Esophagus squamous epithelium (tissue), 5 donors: ENCODE measurements around the gene ZSWIM6. TPM values are rescaled to one million over a fixed set of nuclear protein-coding genes. Genes with fewer than 3 reads are reported as not detected.

Experiments
- DNase-seq: peaks from one replicate; lab custom pipeline; 2025; lab: John Stamatoyannopoulos, UW
- H3K27ac ChIP-seq, 4 donors: fragments of 200-600 bp; sonication (generic); one replicate each; pipeline ENCODE4 v1.5.1; 2016 to 2019; ENCODE audit warnings: mild to moderate bottlenecking in 1 of 4
- H3K27me3 ChIP-seq, 4 donors: fragments of 200-600 bp; sonication (generic); 1 replicate in 3 of 4; 2 replicates in 1 of 4; pipeline versions ENCODE4 v1.5.1 to v1.6.0; 2017 to 2021; ENCODE audit warnings: antibody characterized with exemption in 1 of 4
- H3K36me3 ChIP-seq, 3 donors: fragments of 200-600 bp; sonication (generic); one replicate each; pipeline ENCODE4 v1.5.1; 2016 to 2019
- H3K4me1 ChIP-seq, 3 donors: fragments of 200-600 bp; sonication (generic); one replicate each; pipeline ENCODE4 v1.5.1; 2017 to 2019
- H3K4me3 ChIP-seq, 4 donors: fragments of 200-600 bp; sonication (generic); 1 replicate in 3 of 4; 2 replicates in 1 of 4; pipeline ENCODE4 v1.5.1; 2016 to 2019; ENCODE audit warnings: mild to moderate bottlenecking in 2 of 4, moderate library complexity in 1 of 4
- H3K9me3 ChIP-seq, 3 donors: fragments of 200-600 bp; sonication (generic); one replicate each; pipeline ENCODE4 v1.5.1; 2016 to 2019
- POLR2A ChIP-seq, 4 donors: fragments of 450-650 bp; IDR thresholded peaks; one replicate each; pipeline ENCODE4 v1.6.1; 2017; ENCODE audit warnings: antibody characterized with exemption in 4 of 4, mild to moderate bottlenecking in 4 of 4, moderate library complexity in 3 of 4
- WGBS, 2 donors: methylation state at CpG; one replicate each; pipeline ENCODE4 v1.1.5; 2018; 5-methylcytosine and 5-hydroxymethylcytosine counted together
- intact Hi-C: fragments of 100-400 bp; cut with DNase I; formaldehyde crosslinking; loops from one replicate; pipeline ENCODE4 v1.15.0; 2022
- total RNA-seq, 4 donors: library from RNA; depleted of rRNA; stranded (reverse); fragments of >200 nt; gene quantifications; one replicate each; pipeline ENCODE4 v1.1.0, GENCODE V29; 2016
- TF ChIP-seq, protein P1 (sequence below), 6 experiments: fragments of 450-650 bp in 4 of 6; fragments of 200-600 bp in 2 of 6; sonication (generic) in 2 of 6; IDR thresholded peaks; one replicate each; pipeline ENCODE4 v1.5.1; 2016 to 2019; ENCODE audit warnings: antibody characterized with exemption in 6 of 6, mild to moderate bottlenecking in 4 of 6, moderate library complexity in 4 of 6
- donor health status: DM: yes; HTN: yes; CAD: no.

The ZSWIM6 gene
- total RNA-seq, 4 donors from 2014 or later: 6.4 to 12.4 (median 8.8) TPM

DNA sequence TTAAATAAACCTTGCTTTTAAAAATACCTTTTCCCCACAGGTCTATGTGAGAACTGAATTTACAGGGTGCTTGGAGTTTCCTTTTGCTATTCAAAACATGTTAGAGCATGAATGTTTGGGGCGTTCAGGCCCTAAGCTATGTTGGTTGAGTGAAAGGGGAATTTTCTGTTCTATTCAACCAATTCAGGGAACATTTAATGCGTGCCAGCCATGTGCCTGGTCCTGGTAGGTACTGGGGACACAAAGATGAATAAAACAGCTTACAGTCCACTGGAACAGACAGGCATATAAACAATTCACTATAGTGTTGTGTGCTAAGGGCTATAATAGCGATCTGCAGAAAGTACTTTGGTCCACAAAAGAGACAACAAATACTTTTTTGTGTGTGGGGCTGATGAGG lies 108.5 kb downstream of the ZSWIM6 start:
- no peak overlapping the region for H3K4me3 ChIP-seq
- H3K27me3 ChIP-seq: no peaks in the 10 kb centered on the region
- peaks cover 0 to 9% (median 0%) of the 10 kb centered on the region in 3 donors for H3K36me3 ChIP-seq
- intact Hi-C loops: no loop called here
- H3K27ac ChIP-seq: peak overlapping the region in 3 of 4 donors; percentile 21 to 39 (median 37)
- TF ChIP-seq POLR2A (IDR thresholded peaks at IDR 0.05): no peak
- TF ChIP-seq, protein P1, sequence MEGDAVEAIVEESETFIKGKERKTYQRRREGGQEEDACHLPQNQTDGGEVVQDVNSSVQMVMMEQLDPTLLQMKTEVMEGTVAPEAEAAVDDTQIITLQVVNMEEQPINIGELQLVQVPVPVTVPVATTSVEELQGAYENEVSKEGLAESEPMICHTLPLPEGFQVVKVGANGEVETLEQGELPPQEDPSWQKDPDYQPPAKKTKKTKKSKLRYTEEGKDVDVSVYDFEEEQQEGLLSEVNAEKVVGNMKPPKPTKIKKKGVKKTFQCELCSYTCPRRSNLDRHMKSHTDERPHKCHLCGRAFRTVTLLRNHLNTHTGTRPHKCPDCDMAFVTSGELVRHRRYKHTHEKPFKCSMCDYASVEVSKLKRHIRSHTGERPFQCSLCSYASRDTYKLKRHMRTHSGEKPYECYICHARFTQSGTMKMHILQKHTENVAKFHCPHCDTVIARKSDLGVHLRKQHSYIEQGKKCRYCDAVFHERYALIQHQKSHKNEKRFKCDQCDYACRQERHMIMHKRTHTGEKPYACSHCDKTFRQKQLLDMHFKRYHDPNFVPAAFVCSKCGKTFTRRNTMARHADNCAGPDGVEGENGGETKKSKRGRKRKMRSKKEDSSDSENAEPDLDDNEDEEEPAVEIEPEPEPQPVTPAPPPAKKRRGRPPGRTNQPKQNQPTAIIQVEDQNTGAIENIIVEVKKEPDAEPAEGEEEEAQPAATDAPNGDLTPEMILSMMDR (IDR thresholded peaks at IDR 0.05): peak in 3 of 6 experiments; percentile 7 to 38 (median 9)
- WGBS, 2 donors: 50 to 56% methylated on average over 3 of the region's 3 CpGs
- H3K4me1 ChIP-seq: peaks cover 0 to 32% (median 7%) of the 10 kb centered on the region in 3 donors
- H3K9me3 ChIP-seq: peaks cover 0 to 13% (median 0%) of the 10 kb centered on the region in 3 donors
- no peak for DNase-seq

DNA sequence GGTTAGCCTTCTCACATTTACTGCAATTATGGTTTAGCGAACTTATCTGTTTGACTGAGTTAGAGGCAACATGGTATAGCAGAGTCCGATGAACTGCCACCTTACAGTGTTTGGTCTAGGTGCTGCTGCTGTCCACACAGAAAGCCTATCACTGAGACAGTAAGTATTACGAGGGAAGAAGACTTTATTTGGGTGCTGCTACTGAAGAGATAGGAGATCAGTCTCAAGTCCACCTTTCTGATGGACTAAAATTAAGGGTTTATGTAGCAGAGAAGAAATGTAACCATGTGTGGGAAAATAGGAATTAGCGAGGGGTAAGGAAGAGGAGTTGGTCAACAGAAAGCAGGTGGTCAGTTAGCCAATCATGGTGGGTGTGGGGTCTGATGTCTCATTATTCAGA lies 109.7 kb downstream of the ZSWIM6 start:
- WGBS, 2 donors: 91 to 92% methylated on average over 4 of the region's 4 CpGs
- TF ChIP-seq, protein P1 (IDR thresholded peaks at IDR 0.05): no peak
- TF ChIP-seq POLR2A (IDR thresholded peaks at IDR 0.05): no peak
- no peak overlapping the region for H3K27ac ChIP-seq
- no peaks in the 10 kb centered on the region for H3K27me3 ChIP-seq
- peaks cover 0 to 30% (median 3%) of the 10 kb centered on the region in 3 donors for H3K4me1 ChIP-seq
- no peak overlapping the region for H3K4me3 ChIP-seq
- intact Hi-C loops: no loop called here
- DNase-seq: no peak
- H3K9me3 ChIP-seq: peaks cover 0 to 13% (median 0%) of the 10 kb centered on the region in 3 donors
- peaks cover 0 to 9% (median 0%) of the 10 kb centered on the region in 3 donors for H3K36me3 ChIP-seq

DNA sequence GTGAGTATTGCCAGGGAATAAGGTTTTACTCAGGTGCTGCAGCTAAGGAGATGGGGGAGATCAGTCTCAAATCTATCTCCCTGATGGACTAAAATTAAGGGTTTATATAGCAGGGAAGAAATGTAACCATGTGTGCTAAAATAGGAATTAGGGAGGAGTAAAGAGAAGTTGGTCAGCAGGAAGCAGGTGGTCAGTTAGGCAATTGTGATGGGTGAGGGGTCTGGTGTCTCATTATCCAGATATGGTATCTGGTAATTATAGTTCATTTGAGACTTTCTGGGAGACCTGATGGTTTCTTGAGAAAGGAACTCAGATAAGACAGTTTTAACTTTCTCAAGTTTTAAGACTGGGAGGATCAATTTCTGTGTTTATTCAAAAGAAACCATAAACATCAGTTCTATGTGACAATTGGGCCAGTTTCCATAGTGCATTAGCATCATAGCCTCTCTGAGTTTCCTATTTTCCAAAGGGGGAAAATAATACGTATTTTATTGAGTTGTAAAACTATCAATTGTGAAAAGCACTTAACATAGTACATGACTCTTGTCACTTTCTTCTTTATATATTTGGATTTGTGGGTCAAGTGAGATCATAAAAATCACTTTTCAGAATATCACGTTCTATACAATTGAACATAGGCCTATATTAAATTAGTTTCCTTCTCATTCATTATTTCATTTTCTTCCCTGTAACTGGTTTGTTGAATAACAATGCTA lies 115.9 kb downstream of the ZSWIM6 start:
- no peaks in the 10 kb centered on the region for H3K27me3 ChIP-seq
- DNase-seq: no peak
- no peaks in the 10 kb centered on the region for H3K36me3 ChIP-seq
- intact Hi-C loops: no loop called here
- peak overlapping the region in 1 of 4 donors; percentile 16 for H3K27ac ChIP-seq
- TF ChIP-seq POLR2A (IDR thresholded peaks at IDR 0.05): no peak
- TF ChIP-seq, protein P1 (IDR thresholded peaks at IDR 0.05): no peak
- peaks cover 12 to 32% (median 18%) of the 10 kb centered on the region in 3 donors for H3K4me1 ChIP-seq
- peaks cover 0 to 9% (median 0%) of the 10 kb centered on the region in 3 donors for H3K9me3 ChIP-seq
- H3K4me3 ChIP-seq: no peak overlapping the region
- 90 to 96% methylated on average over 2 of the region's 2 CpGs for WGBS, 2 donors

DNA sequence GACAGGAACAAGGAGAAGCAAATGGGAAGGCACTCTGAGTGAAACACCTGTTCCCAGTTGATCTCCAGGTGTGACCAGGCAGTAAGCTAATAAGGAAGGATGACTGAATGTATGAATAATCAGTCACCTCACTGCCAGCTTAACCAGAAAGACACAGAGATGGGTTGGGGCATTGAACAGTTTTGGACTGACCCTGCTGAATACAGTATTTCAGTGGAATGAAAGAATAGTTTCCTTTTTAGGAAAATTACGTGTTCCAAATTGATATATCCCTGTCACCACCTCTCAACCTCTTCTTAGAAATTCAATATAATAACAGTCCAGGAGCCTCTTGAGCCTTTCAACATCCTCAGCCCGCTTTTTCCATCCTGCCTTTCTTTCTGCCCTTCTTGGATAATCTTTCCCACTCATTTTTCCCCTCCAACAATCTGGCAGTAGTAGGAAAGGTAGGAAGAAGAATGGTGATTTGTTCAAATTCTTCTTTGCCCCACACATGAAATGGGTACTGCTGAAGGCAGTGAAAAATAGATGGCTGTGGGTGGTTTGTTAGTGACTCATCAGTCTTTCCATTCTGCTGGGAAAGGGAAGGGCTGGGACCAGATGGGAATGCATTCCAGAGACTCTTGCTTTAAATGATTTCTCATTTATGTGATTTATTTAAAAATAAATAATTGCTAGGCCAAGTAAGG lies 117.9 kb downstream of the ZSWIM6 start:
- peaks cover 12 to 32% (median 18%) of the 10 kb centered on the region in 3 donors for H3K4me1 ChIP-seq
- H3K27me3 ChIP-seq: no peaks in the 10 kb centered on the region
- H3K36me3 ChIP-seq: no peaks in the 10 kb centered on the region
- intact Hi-C loops: no loop called here
- 52 to 73% methylated on average over 2 of the region's 2 CpGs for WGBS, 2 donors
- H3K27ac ChIP-seq: peak overlapping the region in 3 of 4 donors; percentile 40 to 75 (median 54)
- DNase-seq: no peak
- peaks cover 0 to 9% (median 0%) of the 10 kb centered on the region in 3 donors for H3K9me3 ChIP-seq
- TF ChIP-seq POLR2A (IDR thresholded peaks at IDR 0.05): no peak
- TF ChIP-seq, protein P1 (IDR thresholded peaks at IDR 0.05): no peak
- no peak overlapping the region for H3K4me3 ChIP-seq
